Activated T-cell treated with anti-CD3 and anti-CD28 coated beads, Interleukin-2, amount 50 U/mL, for 72 hours (primary cell): ENCODE results near the gene PPP1R3F. TPM values are rescaled to one million over a fixed set of nuclear protein-coding genes. Genes with fewer than 3 reads are reported as not detected.
"Not testable (repeated sequence)": the region's sequence is repeated elsewhere in the genome, so short reads cannot be mapped to it uniquely, and the experiment has no call there.

Source experiments
- ATAC-seq, 2 donors: fragments of 150-1000 bp; cut with Tn5 transposase; replicated peaks in 1 of 2; 2 replicates each; pipeline ENCODE4 v1.10.0; 2021; ENCODE audit warnings: moderate library complexity in 2 of 2, mild to moderate bottlenecking in 1 of 2
- DNase-seq, 2 donors: peaks; one replicate each; pipeline ENCODE4 v3.0.0; 2021 to 2022; ENCODE audit warnings: mixed read lengths in 1 of 2
- H3K27ac Mint-ChIP-seq: one replicate; pipeline ENCODE4 v1.8.0; 2022; ENCODE audit warnings: mild to moderate bottlenecking, moderate library complexity, mixed read lengths
- H3K27me3 Mint-ChIP-seq: one replicate; pipeline ENCODE4 v1.8.0; 2022; ENCODE audit warnings: low read depth, mixed read lengths
- H3K36me3 Mint-ChIP-seq, 2 donors: one replicate each; pipeline ENCODE4 v1.8.0; 2022; ENCODE audit warnings: mixed read lengths in 2 of 2, mild to moderate bottlenecking in 1 of 2; ENCODE audit not compliant: insufficient read depth in 2 of 2
- H3K4me1 Mint-ChIP-seq: one replicate; pipeline ENCODE4 v1.8.0; 2022; ENCODE audit warnings: low read depth, mixed read lengths
- H3K4me3 Mint-ChIP-seq, 2 donors: one replicate each; pipeline ENCODE4 v1.8.0; 2022; ENCODE audit warnings: mild to moderate bottlenecking in 2 of 2, mixed read lengths in 2 of 2, moderate library complexity in 2 of 2
- H3K9me3 Mint-ChIP-seq, 2 donors: one replicate each; pipeline ENCODE4 v1.8.0; 2022; ENCODE audit warnings: mixed read lengths in 2 of 2
- total RNA-seq, 2 donors: library from RNA; stranded (reverse); gene quantifications; one replicate each; pipeline ENCODE4 v1.2.3, GENCODE V29; 2022

PPP1R3F gene
- total RNA-seq, 2 donors from 2014 or later: 9.8 to 16.1 TPM

DNA sequence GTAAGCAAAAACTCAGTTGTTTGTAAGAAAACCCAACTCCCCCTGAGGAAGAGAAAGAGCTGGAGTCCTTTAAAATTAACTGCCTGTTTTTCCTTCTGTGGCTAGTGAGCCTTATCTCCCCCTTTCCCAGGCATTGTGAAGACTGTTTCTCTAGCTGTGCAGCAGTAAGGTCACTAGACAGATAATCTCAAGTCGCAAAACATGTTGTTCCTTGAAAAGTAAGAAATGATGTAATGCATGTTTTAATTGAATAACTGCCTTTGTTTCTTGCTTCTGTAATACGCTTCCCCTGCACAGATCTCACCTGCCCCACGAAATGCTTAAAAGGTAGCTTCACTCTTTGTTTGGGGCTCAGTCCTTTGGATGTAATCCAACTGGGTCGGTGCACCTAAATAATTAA, 46.5 kb downstream of the PPP1R3F start:
- DNase-seq (no peak), ATAC-seq (no peak)
- Mint-ChIP-seq H3K36me3 (no peaks in the 10 kb centered on the region), H3K4me1 (no peaks in the 10 kb centered on the region), H3K27ac (no peak overlapping the region), H3K27me3 (no peaks in the 10 kb centered on the region), H3K9me3 (no peaks in the 10 kb centered on the region), H3K4me3 (no peak overlapping the region)

- H3K4me1 Mint-ChIP-seq, H3K4me3 Mint-ChIP-seq, H3K27ac Mint-ChIP-seq, DNase-seq, ATAC-seq, H3K36me3 Mint-ChIP-seq, H3K9me3 Mint-ChIP-seq, H3K27me3 Mint-ChIP-seq: not testable (repeated sequence)
These were observed 52.1 kb downstream of the PPP1R3F start, which contains the start of gene GAGE12J for GRCh38 chrX:49321737-49322136. Gene GAGE12J (plus strand): TSS chrX:49322037. CDS start chrX:49323194, 1,157 bp downstream.

- H3K36me3 Mint-ChIP-seq, H3K27me3 Mint-ChIP-seq, H3K4me3 Mint-ChIP-seq, DNase-seq, H3K9me3 Mint-ChIP-seq, ATAC-seq, H3K4me1 Mint-ChIP-seq, H3K27ac Mint-ChIP-seq: not testable (repeated sequence)
These were observed 52.7 kb downstream of the PPP1R3F start for GRCh38 chrX:49322266-49322665.

- not testable (repeated sequence) for H3K27ac Mint-ChIP-seq, H3K4me3 Mint-ChIP-seq, H3K9me3 Mint-ChIP-seq, H3K27me3 Mint-ChIP-seq, DNase-seq, H3K4me1 Mint-ChIP-seq, ATAC-seq, H3K36me3 Mint-ChIP-seq
These were observed 54.1 kb downstream of the PPP1R3F start for GRCh38 chrX:49323735-49324134.

DNA sequence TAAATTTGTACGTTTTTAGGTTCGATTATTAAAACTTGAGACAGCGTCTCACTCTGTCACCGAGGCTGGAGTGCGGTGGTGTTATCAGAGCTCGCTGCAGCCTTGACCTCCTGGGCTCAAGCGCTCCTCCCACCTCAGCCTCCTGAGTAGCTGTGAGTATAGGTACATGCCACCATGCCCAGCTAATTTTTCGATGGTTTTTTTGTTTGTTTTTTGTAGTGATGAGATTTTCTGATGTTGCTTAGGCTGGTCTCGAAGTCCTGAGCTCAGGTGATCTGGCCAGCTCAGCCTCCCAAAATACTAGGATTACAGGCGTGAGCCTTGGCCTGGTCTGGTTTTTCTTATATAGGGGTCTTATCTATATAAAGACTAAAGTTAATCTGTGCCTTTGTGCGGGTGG, 60.8 kb downstream of the PPP1R3F start:
- H3K4me3 Mint-ChIP-seq, H3K27me3 Mint-ChIP-seq, ATAC-seq, H3K27ac Mint-ChIP-seq, H3K4me1 Mint-ChIP-seq, DNase-seq, H3K36me3 Mint-ChIP-seq, H3K9me3 Mint-ChIP-seq: not testable (repeated sequence)

DNA sequence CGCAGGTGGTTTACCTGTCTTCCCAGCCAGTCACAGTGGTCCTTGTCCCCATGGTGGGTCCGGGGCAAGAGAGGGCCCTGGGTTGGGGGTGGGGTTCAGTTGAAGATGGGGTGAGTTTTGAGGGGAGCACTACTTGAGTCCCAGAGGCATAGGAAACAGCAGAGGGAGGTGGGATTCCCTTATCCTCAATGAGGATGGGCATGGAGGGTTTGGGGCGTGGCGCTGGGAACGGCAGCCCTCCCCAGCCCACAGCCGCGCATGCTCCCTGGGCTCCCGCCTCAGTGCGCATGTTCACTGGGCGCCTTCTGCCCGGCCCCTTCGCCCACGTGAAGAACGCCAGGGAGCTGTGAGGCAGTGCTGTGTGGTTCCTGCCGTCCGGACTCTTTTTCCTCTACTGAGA, 61.7 kb downstream of the PPP1R3F start, which contains the start of gene GAGE13:
Gene GAGE13, plus strand, starts transcription at position 301 of the 400 bp plus-strand sequence. CDS start 1,156 bp downstream, outside the sequence.
- not testable (repeated sequence) for H3K4me3 Mint-ChIP-seq, ATAC-seq, H3K9me3 Mint-ChIP-seq

DNA sequence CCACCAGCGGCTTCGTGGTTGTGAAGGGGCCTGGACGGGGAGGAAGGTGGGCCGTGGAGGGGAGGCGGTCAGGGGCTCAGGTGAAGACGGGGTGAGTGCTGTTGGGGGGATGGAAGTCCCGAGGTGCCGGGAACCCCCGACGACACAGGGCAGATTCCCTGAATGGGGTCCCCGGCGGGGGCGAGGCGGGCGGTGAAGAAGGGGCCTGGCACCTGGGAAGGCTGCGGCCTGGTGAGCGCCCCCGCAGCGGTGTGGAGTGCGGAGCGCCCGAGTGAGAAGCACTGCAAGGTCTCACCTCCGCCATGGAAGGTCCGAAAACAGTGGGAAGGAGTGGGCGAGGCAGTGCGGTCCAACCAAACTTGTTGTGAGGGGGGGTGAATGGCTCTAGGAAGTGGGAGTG, 62.2 kb downstream of the PPP1R3F start:
- H3K36me3 Mint-ChIP-seq, H3K27me3 Mint-ChIP-seq, H3K27ac Mint-ChIP-seq, DNase-seq, ATAC-seq, H3K9me3 Mint-ChIP-seq, H3K4me3 Mint-ChIP-seq, H3K4me1 Mint-ChIP-seq: not testable (repeated sequence)

More for the DNA sequence above, 61.7 kb downstream of the PPP1R3F start, which contains the start of gene GAGE13:
- not testable (repeated sequence) for H3K27ac Mint-ChIP-seq, H3K36me3 Mint-ChIP-seq, H3K27me3 Mint-ChIP-seq, DNase-seq, H3K4me1 Mint-ChIP-seq

Other genes starting within 250 kb of the PPP1R3F start
- gene TFE3, start 226.4 kb upstream of the PPP1R3F start, total RNA-seq: 10 to 100 TPM; 38.8 to 44.8 TPM
- 1 to 10 TPM; 8.7 to 9.0 TPM for gene CCDC120, start 210.8 kb upstream of the PPP1R3F start, total RNA-seq
- 10 to 100 TPM; 19.1 to 20.9 TPM for gene PRAF2, start 195.8 kb upstream of the PPP1R3F start, total RNA-seq
- 10 to 100 TPM; 43.4 to 49.0 TPM for gene WDR45, start 189.9 kb upstream of the PPP1R3F start, total RNA-seq
- gene GPKOW, start 146.1 kb upstream of the PPP1R3F start, total RNA-seq: 10 to 100 TPM; 14.7 to 17.8 TPM
- under 1 TPM; 0.84 to 0.93 TPM for gene MAGIX, start 107.0 kb upstream of the PPP1R3F start, total RNA-seq
- 100 to 1,000 TPM; 232 to 266 TPM for gene PLP2, start 97.9 kb upstream of the PPP1R3F start, total RNA-seq
- gene PRICKLE3, start 83.4 kb upstream of the PPP1R3F start, total RNA-seq: 10 to 100 TPM; 17.4 to 17.6 TPM
- 10 to 100 TPM in 1 of 2 donors, 1 to 10 TPM in 1; 8.7 to 15.9 TPM for gene SYP, start 69.6 kb upstream of the PPP1R3F start, total RNA-seq
- gene CACNA1F, start 36.5 kb upstream of the PPP1R3F start, total RNA-seq: 1 to 10 TPM; 3.4 to 4.1 TPM
- gene CCDC22, start 34.3 kb upstream of the PPP1R3F start, total RNA-seq: 10 to 100 TPM; 24.5 to 27.2 TPM
- 10 to 100 TPM; 16.7 to 22.8 TPM for gene FOXP3, start 5.1 kb upstream of the PPP1R3F start, total RNA-seq
- not detected for gene GAGE10, start 33.9 kb downstream of the PPP1R3F start, total RNA-seq
- gene GAGE12J, start 52.2 kb downstream of the PPP1R3F start, total RNA-seq: not detected
- gene GAGE13, start 61.8 kb downstream of the PPP1R3F start, total RNA-seq: not detected